GM23248 (cell line): ENCODE measurements around the gene BRD1. TPM values are rescaled to one million over a fixed set of nuclear protein-coding genes. Genes with fewer than 3 reads are reported as not detected.

Experiments used
- DNase-seq: peaks from one replicate; pipeline ENCODE4 v3.0.0-alpha.2; 2015
- H2AFZ ChIP-seq: fragments of 200-600 bp; sonication (generic); 2 replicates; pipeline ENCODE4 v1.6.1; 2016; ENCODE audit warnings: antibody characterized with exemption
- H3F3A ChIP-seq: fragments of 200-600 bp; sonication (generic); 2 replicates; pipeline ENCODE4 v1.6.1; 2016; ENCODE audit warnings: mild to moderate bottlenecking, antibody characterized with exemption, mixed run types; ENCODE audit not compliant: insufficient read depth
- H3K27ac ChIP-seq: fragments of 200-600 bp; sonication (generic); 2 replicates; pipeline ENCODE4 v1.5.1; 2016; ENCODE audit warnings: mild to moderate bottlenecking
- H3K27me3 ChIP-seq: fragments of 200-600 bp; sonication (generic); replicated peaks from 2 replicates; pipeline ENCODE4 v1.6.1; 2016; ENCODE audit warnings: mild to moderate bottlenecking; ENCODE audit not compliant: insufficient read depth
- H3K36me3 ChIP-seq: fragments of 200-600 bp; sonication (generic); 2 replicates; pipeline ENCODE4 v1.6.1; 2016; ENCODE audit warnings: low read depth, mild to moderate bottlenecking
- H3K4me1 ChIP-seq: fragments of 200-600 bp; sonication (generic); 2 replicates; pipeline ENCODE4 v1.6.1; 2016; ENCODE audit warnings: mild to moderate bottlenecking; ENCODE audit not compliant: insufficient read depth
- H3K4me2 ChIP-seq: fragments of 200-600 bp; sonication (generic); one replicate; pipeline ENCODE4 v1.6.1; 2016; ENCODE audit warnings: mild to moderate bottlenecking; ENCODE audit not compliant: unreplicated experiment
- H3K4me3 ChIP-seq: fragments of 200-600 bp; sonication (generic); 2 replicates; pipeline ENCODE4 v1.5.1; 2016; ENCODE audit warnings: mild to moderate bottlenecking
- H3K79me2 ChIP-seq: fragments of 200-600 bp; sonication (generic); 2 replicates; pipeline ENCODE4 v1.6.1; 2016; ENCODE audit warnings: mild to moderate bottlenecking; ENCODE audit not compliant: insufficient read depth
- H3K9ac ChIP-seq: fragments of 200-600 bp; sonication (generic); 2 replicates; pipeline ENCODE4 v1.6.1; 2016; ENCODE audit warnings: mild to moderate bottlenecking
- H3K9me2 ChIP-seq: fragments of 200-600 bp; sonication (generic); 2 replicates; pipeline ENCODE4 v1.6.1; 2016; ENCODE audit warnings: mixed run types, mild to moderate bottlenecking, moderate library complexity; ENCODE audit not compliant: insufficient read depth
- H3K9me3 ChIP-seq: fragments of 200-600 bp; sonication (generic); one replicate; pipeline ENCODE4 v1.6.1; 2017; ENCODE audit warnings: low read depth
- H4K20me1 ChIP-seq: fragments of 200-600 bp; sonication (generic); 2 replicates; pipeline ENCODE4 v1.6.0; 2016; ENCODE audit not compliant: insufficient read depth
- EZH2 ChIP-seq: fragments of 200-600 bp; sonication (generic); IDR thresholded peaks from 2 replicates; pipeline ENCODE4 v1.6.1; 2018; ENCODE audit warnings: antibody characterized with exemption, mild to moderate bottlenecking; ENCODE audit not compliant: insufficient read depth, poor library complexity, severe bottlenecking
- EZH2phosphoT487 ChIP-seq: fragments of 200-600 bp; sonication (generic); IDR thresholded peaks from 2 replicates; pipeline ENCODE4 v1.6.1; 2018; ENCODE audit warnings: antibody characterized with exemption, moderate library complexity, mild to moderate bottlenecking, low read depth; ENCODE audit not compliant: insufficient read depth
- WGBS, 2 experiments: methylation state at CpG; one replicate each; pipeline ENCODE4 v1.1.6; 2015 to 2017; ENCODE audit warnings: low lambda C conversion rate in 2 of 2, low coverage in 1 of 2; ENCODE audit errors: missing lambda C conversion rate in 2 of 2; 5-methylcytosine and 5-hydroxymethylcytosine counted together
- in situ Hi-C: fragments of 300-500 bp; cut with MboI; formaldehyde crosslinking; loops from 2 replicates; pipeline ENCODE4 v1.15.0; 2020
- polyA plus RNA-seq: library from polyadenylated mRNA; unstranded; fragments of >200 nt; fragmentation: Nextera tagmentation; extraction: Ambion mirVana; gene quantifications from 2 replicates; pipeline ENCODE4 v1.2.1, GENCODE V29; 2016
- total RNA-seq: library from RNA; depleted of rRNA; stranded (reverse); fragments of >200 nt; shearing (Covaris generic); gene quantifications from 2 replicates; pipeline ENCODE4 v1.2.3, GENCODE V29; 2014

Gene BRD1
- total and polyA plus RNA-seq, 2 experiments from 2014 or later = 4.5 to 23.1 TPM

GRCh38 chr22:49752598-49753091 is 75.0 kb downstream of the BRD1 start:
- H3K9ac ChIP-seq = no peak overlapping the region
- H3K4me2 ChIP-seq = no peak overlapping the region
- H3K36me3 ChIP-seq = no peaks in the 10 kb centered on the region
- no peak overlapping the region for H3K4me3 ChIP-seq
- no peaks in the 10 kb centered on the region for H3K9me2 ChIP-seq
- H3K9me3 ChIP-seq = no peaks in the 10 kb centered on the region
- no peaks in the 10 kb centered on the region for H3K4me1 ChIP-seq
- H4K20me1 ChIP-seq = no peaks in the 10 kb centered on the region
- no peak overlapping the region for H2AFZ ChIP-seq
- no peak overlapping the region for H3K27ac ChIP-seq
- in situ Hi-C loops = no loop called here
- no peak for DNase-seq
- H3F3A ChIP-seq = no peaks in the 10 kb centered on the region
- H3K27me3 ChIP-seq = peaks cover 12% of the 10 kb centered on the region
- no peaks in the 10 kb centered on the region for H3K79me2 ChIP-seq
- WGBS, 2 experiments = 40 to 42% methylated on average over 21 of the region's 21 CpGs
- TF ChIP-seq EZH2 (no peak), EZH2phosphoT487 (no peak)

DNA sequence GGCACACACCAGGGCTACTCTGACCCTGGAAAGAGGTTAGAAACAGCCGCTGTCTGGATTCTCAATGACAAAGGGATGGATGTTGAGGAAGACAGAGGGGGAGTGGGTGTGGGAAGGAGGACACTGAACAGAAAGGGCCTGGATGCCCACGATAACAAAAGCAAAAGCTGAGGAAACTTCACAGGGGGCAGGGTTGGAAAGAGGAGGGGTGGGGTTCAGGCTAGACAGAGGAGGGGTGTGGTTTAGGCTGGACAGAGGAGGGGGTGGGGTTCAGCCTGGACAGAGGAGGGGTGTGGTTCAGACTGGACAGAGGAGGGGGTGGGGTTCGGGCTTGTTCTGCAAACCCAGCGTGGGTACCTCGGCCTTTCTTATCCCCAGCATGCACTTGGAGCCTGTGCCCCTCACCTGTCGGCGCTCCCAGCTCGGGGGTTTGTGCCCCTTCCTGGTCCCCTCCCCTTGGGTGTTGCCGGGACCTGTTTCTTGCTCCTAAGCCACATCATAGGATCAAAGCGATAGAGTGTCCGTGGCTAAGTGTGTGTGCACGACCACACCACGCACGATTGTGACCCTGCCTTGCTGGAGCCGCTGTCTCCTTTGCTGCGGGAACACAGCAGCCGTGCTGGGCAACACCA is 75.6 kb downstream of the BRD1 start:
- no peaks in the 10 kb centered on the region for H3K4me1 ChIP-seq
- in situ Hi-C loops = no loop called here
- DNase-seq = no peak
- TF ChIP-seq EZH2 (no peak), EZH2phosphoT487 (no peak)
- H3K36me3 ChIP-seq = no peaks in the 10 kb centered on the region
- H3K4me3 ChIP-seq = no peak overlapping the region
- H3K9me3 ChIP-seq = no peaks in the 10 kb centered on the region
- no peak overlapping the region for H3K4me2 ChIP-seq
- no peaks in the 10 kb centered on the region for H3K79me2 ChIP-seq
- 45 to 59% methylated on average over 16 to 17 of the region's 17 CpGs for WGBS, 2 experiments
- H2AFZ ChIP-seq = no peak overlapping the region
- H3F3A ChIP-seq = no peaks in the 10 kb centered on the region
- no peaks in the 10 kb centered on the region for H3K9me2 ChIP-seq
- no peaks in the 10 kb centered on the region for H4K20me1 ChIP-seq
- no peak overlapping the region for H3K27ac ChIP-seq
- H3K9ac ChIP-seq = no peak overlapping the region
- H3K27me3 ChIP-seq = peaks cover 12% of the 10 kb centered on the region

- TF ChIP-seq EZH2 (no peak), EZH2phosphoT487 (no peak)
- H3K36me3 ChIP-seq = no peaks in the 10 kb centered on the region
- H3K9me3 ChIP-seq = no peaks in the 10 kb centered on the region
- H2AFZ ChIP-seq = no peak overlapping the region
- WGBS, 2 experiments = 67 to 68% methylated on average over 19 of the region's 19 CpGs
- H3K9me2 ChIP-seq = no peaks in the 10 kb centered on the region
- no peaks in the 10 kb centered on the region for H3K79me2 ChIP-seq
- H3K9ac ChIP-seq = no peak overlapping the region
- H3K4me2 ChIP-seq = no peak overlapping the region
- H4K20me1 ChIP-seq = no peaks in the 10 kb centered on the region
- H3K4me3 ChIP-seq = no peak overlapping the region
- H3K27ac ChIP-seq = no peak overlapping the region
- in situ Hi-C loops = no loop called here
- peaks cover 12% of the 10 kb centered on the region for H3K27me3 ChIP-seq
- H3F3A ChIP-seq = no peaks in the 10 kb centered on the region
- no peaks in the 10 kb centered on the region for H3K4me1 ChIP-seq
- no peak for DNase-seq
Observed at GRCh38 chr22:49751318-49751965, 76.2 kb downstream of the BRD1 start.

GRCh38 chr22:49749885-49750510 is 77.7 kb downstream of the BRD1 start:
- H3K27ac ChIP-seq = no peak overlapping the region
- no peak for DNase-seq
- in situ Hi-C loops = no loop called here
- H3K4me2 ChIP-seq = no peak overlapping the region
- H3K9me2 ChIP-seq = no peaks in the 10 kb centered on the region
- H3K9ac ChIP-seq = no peak overlapping the region
- H4K20me1 ChIP-seq = no peaks in the 10 kb centered on the region
- H3K36me3 ChIP-seq = no peaks in the 10 kb centered on the region
- TF ChIP-seq EZH2phosphoT487 (no peak), EZH2 (no peak)
- no peaks in the 10 kb centered on the region for H3K4me1 ChIP-seq
- H3K4me3 ChIP-seq = no peak overlapping the region
- H2AFZ ChIP-seq = no peak overlapping the region
- H3K9me3 ChIP-seq = peaks cover 4% of the 10 kb centered on the region
- H3K27me3 ChIP-seq = peaks cover 12% of the 10 kb centered on the region
- 59 to 72% methylated on average over 13 to 24 of the region's 24 CpGs for WGBS, 2 experiments
- H3F3A ChIP-seq = no peaks in the 10 kb centered on the region
- no peaks in the 10 kb centered on the region for H3K79me2 ChIP-seq
